HG03108 (cell line): ENCODE measurements around the gene PIK3R6.

Source experiments
- ATAC-seq: cut with Tn5 transposase; IDR thresholded peaks from one replicate; pipeline ENCODE4 v1.9.1; 2021; ENCODE audit warnings: moderate library complexity; ENCODE audit not compliant: unreplicated experiment

PIK3R6 gene

DNA sequence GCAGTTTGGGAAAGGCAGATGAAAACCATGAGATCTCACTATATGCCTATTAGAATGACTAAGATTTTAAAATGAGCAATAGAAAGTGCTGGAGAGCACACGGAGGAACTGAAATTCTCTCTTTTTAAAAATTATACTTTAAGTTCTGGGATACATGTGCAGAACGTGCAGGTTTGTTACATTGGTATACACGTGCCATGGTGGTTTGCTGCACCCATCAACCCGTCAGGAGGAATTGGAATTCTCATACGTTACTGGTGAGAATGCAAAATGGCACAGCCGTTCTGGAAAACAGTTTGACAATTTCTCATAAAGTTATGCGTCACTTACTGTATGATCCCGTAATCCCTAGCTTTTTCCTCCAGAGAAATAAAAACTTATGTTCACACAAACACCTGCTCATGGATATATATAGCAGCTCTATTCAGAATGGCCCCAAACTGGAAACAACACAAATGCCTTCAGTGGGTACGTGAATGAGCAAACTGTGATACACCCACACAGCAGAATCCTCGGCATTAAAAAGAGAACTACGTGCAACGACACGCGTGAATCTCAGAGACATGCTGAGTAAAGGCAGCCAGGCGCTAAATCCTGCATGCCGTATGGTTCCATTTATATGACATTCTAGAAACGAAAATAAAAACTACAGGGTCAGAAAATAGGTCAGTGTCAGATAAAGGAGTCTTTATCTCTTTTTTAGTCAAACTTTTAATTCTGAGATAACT, 11.8 kb downstream of the PIK3R6 start:
- no peak for ATAC-seq

DNA sequence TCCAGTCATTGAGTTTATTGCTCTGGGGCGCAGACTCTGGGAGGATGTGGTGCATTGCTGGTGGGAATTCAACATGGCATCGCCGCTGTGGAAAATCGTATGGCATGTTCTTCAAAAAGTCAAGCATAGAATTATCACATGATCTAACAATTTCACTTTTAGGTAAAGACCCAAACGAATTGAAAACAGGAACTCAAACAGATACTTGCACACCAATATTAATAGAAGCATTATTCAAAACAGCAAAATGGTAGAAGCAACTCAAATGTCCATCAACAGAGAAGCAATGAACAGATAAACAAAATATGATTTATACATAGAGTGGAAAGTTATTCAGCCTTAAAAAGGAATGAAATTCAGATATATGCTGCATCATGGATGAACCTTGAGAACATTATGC, 15.9 kb downstream of the PIK3R6 start:
- no peak for ATAC-seq

DNA sequence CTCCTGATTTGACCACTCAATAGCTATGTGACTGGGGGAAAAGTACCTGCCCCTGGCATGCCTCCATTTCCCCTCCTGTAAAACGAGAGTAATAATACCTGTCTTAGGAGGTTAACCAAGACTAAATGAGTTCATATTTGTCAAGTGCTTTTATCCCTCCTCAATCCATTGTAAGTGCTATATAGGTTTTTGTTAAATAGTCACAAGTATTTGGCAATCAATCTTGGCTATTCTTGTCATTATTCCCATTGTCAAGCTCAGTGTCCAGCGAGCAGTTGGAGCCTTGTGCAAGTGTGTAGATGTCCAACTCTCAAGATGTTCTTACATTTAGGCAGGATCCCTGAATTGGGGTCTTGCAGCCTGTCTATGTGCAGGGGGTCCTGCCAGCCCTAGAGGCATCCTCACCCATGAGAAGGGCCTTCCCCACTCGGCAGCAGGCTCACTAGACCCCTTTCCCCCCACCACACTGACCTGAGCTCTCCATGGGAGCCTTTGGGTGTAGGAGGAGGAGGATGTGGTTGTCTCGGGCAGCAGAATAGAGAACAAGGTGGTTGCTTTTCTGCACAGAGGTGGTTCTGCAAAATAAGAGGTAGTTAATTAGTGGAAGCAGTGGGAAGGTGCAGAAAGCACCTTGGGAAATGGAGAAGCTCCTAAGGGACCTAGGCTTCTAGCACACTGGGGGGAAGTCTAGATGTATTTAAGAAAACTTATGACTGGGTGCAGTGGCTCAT, 18.0 kb downstream of the PIK3R6 start:
- no peak for ATAC-seq

DNA sequence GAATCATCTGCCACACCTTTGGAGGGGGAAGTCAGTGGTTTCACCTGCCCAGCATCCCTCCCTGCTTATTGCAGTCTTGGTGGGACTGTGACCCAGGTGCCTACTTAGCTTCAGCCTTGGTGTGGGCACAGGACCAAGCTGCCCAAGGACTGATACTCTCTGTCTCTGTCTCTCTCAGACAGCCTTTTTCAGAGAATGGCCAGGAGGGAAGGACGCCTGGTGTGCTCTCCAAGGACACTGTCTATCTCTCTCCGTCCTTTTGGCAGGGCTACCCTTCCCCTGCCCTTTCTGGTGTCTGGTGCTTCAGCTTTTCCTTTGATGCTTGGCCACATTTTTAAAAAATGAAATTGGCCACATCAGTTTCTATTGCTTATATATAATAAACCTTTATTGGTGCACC, 19.6 kb downstream of the PIK3R6 start:
- ATAC-seq, result no peak

DNA sequence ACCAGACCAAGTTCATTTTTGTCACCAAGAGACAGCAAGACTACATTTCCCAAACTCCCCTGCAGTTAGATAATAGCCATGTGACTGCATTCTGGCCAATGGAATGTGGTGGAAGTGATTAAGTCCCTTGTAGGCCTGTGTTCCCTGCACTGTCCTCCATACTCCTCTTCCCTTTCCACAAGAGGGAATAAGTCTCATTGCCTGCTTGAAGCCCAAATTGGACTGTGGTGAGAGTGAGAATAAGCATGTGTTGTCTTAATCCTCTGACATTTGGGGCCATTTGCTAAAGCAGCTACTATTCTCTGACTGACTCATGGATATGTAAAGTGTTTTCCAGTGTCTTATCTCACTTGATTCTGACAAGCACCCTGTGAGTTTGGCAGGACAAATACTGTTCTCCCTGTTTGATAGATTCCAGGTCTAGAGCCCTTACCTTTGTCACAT, 20.7 kb downstream of the PIK3R6 start:
- ATAC-seq, result no peak

DNA sequence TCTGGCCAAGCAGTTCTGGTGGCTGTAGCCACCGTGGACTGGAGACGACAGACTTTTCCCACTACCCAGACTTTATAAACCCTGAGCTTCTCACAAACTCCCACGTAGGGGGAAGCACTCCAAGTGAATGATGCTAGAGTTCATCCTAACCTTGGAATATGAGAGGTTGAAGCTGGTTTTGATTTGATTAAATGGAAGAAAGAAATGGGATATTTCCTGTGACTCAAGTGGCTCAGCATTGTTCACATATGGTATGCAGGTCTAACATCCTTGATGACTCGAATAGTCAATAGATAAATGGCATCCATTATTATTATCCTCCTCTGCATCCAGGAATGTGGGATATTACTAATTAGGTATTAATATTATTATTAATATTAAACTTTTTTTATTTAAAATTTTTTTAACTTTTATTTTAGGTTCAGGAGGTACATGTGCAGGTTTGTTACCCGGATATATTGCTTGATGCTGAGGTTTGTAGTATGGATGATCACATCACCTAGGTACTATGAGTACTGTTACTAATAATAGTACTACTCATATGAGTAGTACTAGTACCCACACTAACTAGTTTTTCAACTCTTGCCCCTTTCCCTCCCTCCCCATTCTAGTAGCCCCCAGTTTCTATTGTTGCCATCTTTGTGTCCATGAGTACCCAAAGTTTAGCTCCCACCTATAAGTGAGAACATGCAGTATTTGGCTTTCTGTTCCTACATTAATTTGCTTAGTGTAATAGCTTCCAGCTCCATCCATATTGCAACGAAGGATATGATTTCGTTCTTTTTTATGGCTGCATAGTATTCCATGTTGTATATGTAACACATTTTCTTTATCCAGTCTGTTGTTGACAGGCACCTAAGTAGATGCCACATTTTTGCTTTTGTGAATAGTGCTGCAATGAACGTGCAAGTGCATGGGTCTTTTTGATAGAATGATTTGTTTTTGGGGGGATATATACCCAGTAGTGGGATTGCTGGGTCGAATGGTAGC, 22.9 kb downstream of the PIK3R6 start:
- ATAC-seq, result no peak

DNA sequence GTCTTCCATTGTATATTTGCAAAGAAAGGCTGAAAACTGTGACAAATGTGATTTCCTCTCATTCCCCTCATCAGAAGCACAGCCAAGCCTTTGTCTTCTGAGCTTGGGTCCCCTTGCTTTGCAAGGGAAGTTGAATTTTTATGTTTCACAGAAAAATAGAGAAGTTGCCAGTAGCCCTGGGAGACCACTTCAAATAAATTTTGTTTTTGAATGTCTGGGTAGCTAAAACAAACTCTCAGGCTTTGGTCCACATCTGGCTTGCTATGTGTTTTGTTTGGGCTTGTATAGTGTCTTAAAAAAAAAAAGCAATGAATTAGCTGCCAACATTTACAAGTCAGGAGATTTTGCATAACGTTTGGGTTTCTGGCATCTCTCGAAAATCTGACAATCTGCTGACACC, 24.1 kb downstream of the PIK3R6 start:
- ATAC-seq, result no peak

DNA sequence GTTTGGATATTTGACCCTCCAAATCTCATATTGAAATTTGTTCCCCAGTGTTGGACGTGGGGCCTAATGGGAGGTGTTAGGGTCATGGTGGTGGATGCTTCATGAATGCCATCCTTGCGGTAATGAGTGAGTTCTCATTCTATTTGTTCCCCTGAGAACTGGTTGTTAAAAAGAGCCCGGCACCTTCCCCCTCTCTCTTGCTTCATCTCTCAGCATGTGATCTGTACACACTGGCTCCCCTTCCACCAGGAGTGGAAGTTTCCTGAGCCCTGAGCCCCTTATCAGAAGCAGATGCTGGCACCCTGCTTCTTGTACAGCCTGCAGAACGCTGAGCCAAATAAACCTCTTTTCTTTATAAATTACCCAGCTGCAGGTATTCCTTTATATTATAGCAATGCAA, 25.6 kb downstream of the PIK3R6 start:
- ATAC-seq, result no peak

DNA sequence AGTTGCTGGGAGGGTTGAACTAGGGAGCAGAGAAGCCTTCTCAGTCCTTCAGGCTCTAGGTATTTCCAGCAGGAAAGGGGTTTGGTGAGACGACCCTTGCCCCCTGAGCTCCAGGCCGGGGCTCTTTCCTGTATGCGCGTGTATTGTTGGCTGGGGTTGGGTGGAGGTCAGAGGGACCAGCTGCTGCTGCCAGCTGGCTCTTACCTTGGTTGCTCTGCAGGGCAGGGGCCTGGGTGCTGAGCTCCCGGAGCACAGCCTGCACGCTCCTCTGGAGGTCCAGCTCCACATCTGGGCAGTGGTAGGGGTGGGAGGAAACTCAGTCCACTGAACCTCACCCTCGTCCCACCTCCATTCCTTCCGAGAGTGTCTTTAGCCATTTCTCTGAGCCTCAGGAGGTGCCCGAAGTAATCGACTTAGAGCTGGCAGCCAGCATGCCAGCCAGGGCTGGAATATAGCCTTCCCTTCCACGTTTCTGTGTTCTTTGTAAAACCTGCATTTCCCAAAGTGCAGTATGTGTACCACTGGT, 28.0 kb downstream of the PIK3R6 start:
- no peak for ATAC-seq

DNA sequence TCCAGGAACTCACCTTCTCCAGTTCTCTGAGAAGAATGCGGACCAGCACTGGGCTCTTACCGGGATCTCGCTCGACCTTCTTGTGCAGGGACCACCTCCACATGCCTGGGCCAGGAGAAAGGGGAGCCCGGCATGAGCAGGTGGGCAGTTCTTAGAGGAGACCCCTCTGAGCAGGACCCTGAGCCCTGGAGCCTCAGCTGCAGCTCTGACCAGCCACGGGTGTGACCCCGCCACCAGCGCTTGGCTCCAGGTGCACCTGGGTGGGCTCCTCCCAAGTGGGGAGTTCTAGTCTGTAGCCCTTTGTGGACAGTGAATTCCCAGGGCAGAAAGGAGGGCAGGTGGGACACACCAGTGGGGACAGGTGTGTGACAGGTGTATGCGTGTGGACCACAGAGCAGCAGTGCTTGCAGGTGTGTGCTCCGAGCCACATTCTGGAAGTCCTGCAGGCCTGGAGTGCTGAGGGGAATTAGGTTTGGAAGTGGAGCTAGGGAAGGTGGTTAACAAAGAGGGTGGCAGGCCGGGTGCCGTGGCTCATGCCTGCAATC, 28.9 kb downstream of the PIK3R6 start:
- ATAC-seq, result no peak

DNA sequence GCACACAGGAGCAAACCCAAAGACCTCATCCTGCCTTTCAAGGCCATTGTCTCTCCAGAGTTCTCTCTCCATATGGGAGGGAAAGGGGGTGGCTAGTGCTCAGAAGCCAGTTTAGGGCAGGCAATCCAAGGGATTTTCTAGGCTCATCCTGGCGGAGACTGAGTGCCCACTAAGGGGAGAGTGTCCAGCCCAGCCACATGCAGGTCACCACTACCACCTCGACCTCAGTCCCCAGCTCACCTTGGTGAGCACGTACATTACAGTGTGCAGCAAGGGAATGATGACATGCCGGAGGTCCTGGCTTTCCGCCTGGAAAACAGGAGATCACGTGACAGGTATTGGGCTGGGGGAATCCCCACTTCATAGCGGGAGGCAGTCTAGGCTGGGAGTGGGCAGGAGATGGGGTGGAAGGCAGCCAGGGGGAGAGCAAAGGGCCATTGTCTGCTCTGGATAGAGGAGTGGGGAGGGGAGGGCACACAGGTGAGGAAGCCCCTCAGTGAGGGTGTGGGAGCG, 29.9 kb downstream of the PIK3R6 start:
- no peak for ATAC-seq

DNA sequence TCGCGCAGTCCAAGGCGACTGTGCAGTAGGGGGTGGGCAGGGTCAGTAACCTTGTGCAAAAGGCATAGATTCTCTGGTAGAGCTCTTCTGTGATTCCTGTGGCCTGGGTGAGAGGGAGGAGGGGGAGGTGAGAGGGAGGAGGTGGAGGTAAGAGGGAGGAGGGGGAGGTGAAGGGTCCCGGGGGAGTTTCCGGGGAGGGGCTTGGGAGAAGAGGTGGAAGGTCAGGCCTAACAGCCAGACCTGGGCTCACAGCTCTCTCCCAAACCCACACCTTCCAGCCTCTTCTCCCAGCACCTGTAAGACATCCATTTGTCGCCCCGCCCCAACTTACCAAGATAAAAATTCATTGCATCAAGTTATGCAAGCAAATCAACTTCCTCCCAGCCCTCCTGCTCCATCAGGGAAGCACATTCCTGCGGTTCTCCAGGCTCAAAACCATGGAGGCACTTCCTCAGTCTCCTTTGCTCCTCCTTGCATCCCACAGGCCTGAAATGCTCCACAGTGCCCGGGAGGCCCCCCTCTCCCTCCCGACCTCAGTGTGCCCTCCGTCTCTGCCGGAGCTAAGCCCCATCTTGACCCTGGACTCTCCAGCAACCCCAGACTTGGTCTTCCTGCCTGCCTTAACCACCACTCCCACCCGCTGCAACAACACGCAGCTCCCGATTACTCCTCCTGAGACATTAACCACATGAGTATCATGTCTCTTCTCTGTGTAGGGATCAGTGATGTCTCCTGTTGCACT, 30.5 kb downstream of the PIK3R6 start:
- no peak for ATAC-seq

DNA sequence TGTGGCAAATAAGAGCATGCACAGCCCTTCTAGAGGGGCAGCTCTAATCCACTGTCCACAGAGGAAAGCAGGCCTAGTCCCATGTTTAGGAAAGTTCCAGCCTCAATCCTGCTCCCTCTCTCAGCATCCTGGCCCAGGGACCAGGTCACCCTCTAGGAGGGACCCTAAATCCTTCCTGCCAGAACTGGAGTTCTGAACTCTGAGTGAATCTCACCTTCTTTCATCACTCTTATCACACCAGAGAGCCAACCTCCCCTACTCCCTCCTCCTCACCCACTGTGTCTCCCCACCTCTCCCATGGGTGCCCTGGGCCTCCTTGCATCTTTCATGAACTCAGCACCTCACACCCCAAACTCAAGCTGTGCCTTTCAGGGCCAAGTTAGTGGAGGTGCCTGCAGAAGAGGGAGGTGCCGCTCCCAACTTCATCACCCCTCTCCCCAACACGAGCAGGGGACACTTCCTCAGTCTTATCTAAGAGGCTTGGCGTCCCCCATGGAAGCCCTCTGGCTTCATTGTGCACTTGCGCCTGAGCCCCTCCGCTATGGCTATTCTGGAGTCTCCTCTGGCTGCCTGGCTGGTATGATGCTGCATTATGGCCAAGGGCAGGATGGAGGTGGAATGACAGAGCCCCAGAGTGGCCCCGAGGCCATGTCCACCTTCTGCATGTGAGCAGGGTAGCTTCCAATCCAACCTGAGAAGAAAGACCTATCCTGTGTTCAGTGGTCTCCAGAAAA, 31.7 kb downstream of the PIK3R6 start:
- ATAC-seq, result no peak

DNA sequence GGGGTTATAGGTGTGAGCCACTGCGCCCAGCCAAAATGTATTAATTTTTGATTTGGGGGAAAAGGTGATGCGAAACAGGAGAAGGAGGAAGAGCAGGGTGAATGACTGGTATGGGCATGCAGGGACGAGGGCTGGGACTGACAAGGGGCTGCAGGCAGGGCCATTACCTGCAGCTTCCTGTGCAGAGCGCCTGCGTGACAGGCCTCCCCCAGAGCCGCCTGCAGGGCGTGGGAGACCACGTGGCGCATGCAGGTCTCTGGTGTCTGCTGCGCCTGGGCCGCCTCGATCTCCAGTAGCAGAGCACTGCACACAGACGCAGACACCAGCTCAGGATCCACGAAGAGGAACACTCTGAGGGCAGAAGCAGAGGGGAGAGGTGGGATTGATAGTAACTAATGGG, 32.4 kb downstream of the PIK3R6 start:
- ATAC-seq, result no peak

DNA sequence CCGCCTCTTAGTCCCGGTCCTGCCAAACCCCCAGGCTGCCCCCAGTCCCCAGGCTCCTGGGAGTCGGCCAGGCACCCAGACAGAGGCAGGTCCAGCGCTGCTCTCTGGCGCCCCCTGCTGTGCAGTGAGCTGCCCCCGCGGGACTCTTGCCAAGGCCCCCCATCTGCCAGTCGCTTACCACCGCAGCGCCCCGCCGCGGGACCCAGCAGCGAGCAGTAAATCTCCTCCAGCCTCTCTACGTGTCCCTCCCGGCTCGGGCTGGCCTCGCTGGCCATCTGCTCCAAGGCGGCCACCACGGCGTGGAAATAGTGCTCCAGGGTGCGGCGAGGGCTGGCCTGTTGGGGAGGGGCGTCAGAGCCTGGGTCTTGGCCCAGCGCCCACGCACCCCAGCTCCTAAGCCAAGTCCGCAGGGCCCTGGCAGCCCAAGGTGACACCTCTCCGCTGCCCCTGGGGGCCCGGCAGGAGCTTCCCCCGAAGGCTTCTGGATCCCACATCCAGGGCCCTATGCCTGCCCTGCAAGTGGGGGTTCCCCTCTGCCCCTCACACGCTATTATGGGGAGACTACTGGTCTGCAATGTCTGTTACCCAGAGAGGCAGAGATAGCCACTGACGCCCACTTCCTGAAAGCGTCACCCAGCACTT, 34.6 kb downstream of the PIK3R6 start:
- ATAC-seq, result no peak

DNA sequence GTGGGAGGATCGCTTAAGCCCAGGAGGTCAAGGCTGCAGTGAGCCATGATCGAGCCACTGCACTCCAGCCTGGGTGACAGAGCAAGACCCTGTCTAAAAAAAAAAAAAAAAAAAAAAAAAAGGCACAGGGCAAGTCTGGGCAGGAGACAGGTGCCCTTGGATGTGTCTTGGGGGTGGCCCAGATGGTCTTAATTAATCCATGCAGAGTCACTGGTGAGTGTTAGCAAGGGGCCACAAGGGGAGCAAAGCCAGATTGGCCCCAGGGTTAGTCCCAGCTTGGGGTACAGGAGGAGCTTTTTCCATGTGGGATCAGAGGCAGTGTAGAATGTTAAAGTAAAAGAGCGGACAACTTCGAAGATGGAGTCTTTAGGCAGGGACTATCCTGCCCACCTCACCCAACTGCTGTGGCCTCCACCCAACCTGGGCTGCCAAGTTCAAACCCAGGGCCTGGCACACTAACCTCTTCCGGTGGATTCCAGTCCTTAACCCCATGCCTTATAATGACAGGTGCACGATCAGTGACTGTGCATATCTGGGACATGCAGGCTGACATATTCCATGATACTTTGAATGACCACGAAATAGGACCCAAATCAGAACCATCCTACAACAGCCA, 36.1 kb downstream of the PIK3R6 start:
- no peak for ATAC-seq

DNA sequence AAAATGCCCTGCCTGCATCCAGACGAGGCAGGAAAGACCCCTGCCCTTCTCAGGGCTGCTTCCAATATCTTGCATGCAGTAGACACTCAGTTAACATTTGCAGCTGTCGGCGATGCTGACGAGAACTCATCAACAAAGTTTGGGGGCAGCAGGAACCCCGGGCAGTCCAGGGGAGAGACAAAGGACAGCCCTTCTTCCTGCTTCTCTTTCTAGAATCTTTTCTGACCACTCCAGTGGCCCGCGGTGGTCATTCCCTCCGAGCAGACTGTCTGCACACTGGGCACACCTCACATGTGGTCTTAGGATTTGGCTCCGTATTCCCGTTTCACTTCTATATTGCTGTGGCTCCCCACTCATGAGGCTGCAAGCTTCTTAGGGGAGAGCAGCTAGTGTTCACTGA, 37.3 kb downstream of the PIK3R6 start:
- no peak for ATAC-seq
